Measurements from ENCODE around the gene OXGR1. TPM values are rescaled to one million over a fixed set of nuclear protein-coding genes. Genes with fewer than 3 reads are reported as not detected.

Gene OXGR1
- total RNA-seq (under 1 TPM in 4 of 6 donors, not detected in 2; 0.18 to 0.56 (median 0.31) TPM), polyA plus RNA-seq (1 to 10 TPM in 1 of 2 donors, under 1 TPM in 1; 0.61 to 2.3 TPM)

DNA sequence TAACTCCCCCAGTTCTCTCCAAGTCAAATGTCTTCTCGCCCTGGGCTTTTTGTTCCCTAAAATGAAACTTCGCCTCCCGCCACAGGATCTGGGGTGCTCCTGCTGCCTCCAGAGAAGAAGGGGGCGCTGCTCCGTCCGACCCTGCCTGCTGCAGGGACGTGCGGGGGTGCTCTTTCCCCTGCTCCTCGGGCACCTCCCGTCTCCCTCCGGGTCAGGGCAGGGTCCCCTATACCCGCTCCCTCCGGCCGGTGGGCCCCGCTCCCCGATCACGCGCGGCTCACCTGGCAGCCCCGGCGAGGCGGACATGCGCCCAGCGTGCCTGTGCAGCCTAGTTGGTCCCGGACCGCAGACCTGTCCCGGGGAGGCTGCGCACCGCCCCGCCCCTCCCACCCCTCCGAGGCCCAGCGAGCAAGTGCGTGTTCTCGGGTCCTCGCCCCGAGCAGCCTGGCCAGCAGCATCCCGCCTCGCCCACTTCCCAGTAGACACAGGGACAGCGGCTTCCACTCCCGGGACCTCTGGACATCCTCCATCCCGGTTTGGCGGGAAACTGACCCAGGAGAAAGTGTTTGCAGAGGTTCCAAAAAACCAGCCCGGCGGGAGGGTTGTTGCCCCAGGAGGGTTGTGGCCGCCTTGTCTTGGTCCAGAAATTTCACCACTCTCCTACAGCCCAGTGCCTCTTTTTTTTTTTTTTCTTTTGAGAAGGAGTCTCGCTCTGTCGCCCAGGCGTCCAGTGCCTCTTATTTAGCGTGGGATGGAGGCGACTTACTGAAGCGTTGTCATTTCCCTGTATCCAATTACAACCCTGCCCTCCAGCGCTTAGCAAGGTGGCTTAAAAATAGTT is at the start of gene OXGR1:
Gene OXGR1, minus strand, starts transcription at position 460 of the 841 bp plus-strand sequence. CDS start 6,717 bp downstream, outside the sequence.
- WGBS, 2 donors: 5 to 6% methylated on average over 51 to 52 of the region's 52 CpGs
- Histone ChIP-seq H3K36me3 (no peaks in the 10 kb centered on the region), H3K4me3 (peak within 1 kb of the TSS; percentile 11 to 47 (median 31)), H3K27me3 (peaks cover 0 to 15% (median 3%) of the 10 kb centered on the region in 4 donors), H3K9me3 (no peaks in the 10 kb centered on the region), H3K27ac (no peak within 1 kb of the TSS), H3K4me1 (no peaks in the 10 kb centered on the region)
- ATAC-seq: peak in 3 of 4 donors; percentile 64 to 69 (median 66)
- peak in 3 of 6 donors; percentile 19 to 71 (median 60) for DNase-seq
- FAIRE-seq: no peak
- intact Hi-C loops (cut with DNase I): no loop called here
- TF ChIP-seq CTCF (IDR thresholded peaks at IDR 0.05): no peak

- H3K27me3 ChIP-seq: no peaks in the 10 kb centered on the region
- no peaks in the 10 kb centered on the region for H3K36me3 ChIP-seq
- peak in 1 of 4 donors; percentile 32 for ATAC-seq
- WGBS, 2 donors: 33 to 42% methylated on average over 2 of the region's 2 CpGs
- no peak for DNase-seq
- H3K4me3 ChIP-seq: no peak overlapping the region
- no peak overlapping the region for H3K27ac ChIP-seq
- FAIRE-seq: no peak
- no peak for TF ChIP-seq CTCF (IDR thresholded peaks at IDR 0.05)
- no peaks in the 10 kb centered on the region for H3K4me1 ChIP-seq
- no peaks in the 10 kb centered on the region for H3K9me3 ChIP-seq
- intact Hi-C loops (cut with DNase I): no loop called here
Measured at GRCh38 chr13:97043302-97043701, 49.0 kb upstream of the OXGR1 start.

- Histone ChIP-seq H3K27me3 (no peaks in the 10 kb centered on the region), H3K4me3 (no peak overlapping the region), H3K9me3 (no peaks in the 10 kb centered on the region), H3K4me1 (no peaks in the 10 kb centered on the region), H3K36me3 (no peaks in the 10 kb centered on the region), H3K27ac (no peak overlapping the region)
- 25 to 29% methylated on average over 2 of the region's 2 CpGs for WGBS, 2 donors
- TF ChIP-seq CTCF (IDR thresholded peaks at IDR 0.05): no peak
- intact Hi-C loops (cut with DNase I): no loop called here
- DNase-seq (no peak), FAIRE-seq (no peak), ATAC-seq (peak in 3 of 4 donors; percentile 36 to 63 (median 46))
Measured at GRCh38 chr13:97030705-97031452, 36.6 kb upstream of the OXGR1 start.

DNA sequence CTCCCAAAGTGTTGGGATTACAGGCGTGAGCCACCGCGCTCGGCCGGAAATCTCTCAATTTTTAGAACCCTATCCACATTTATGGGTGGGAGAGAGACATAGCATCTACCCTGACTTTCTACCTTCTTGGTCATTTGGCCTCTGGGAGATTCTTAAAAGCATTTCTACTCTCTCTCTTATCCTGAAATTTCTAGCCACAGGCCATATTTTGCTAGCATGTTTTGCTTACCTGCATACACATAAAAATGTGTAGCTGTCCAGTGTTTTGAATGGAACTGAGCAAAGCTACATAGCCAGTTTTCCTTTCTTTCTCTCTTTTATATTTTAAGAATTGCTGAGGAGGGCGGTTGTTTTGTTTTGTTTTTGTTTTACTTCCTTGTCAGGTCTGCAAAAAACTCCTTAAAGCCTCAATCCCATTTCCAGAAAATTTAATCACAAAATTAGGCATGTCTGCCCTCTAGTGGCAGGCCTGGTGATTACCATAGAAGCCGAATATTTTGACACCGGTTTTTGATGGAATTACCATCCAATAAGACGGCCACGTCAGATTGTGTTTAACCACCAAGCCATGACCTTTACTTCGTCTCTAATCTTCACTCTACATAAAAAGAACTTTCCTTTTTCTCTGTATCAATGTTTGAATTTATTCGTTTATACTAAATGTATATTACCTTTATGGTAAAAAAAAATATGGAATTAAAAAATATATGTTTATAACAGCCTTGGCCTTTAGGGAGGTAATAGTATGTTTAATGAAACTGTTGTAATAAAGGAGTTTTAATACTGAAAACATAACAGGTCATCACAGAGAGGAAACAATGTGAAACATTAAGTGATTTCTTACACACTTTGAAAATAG is 34.4 kb upstream of the OXGR1 start:
- ATAC-seq: peak; percentile 71 to 87 (median 80)
- H3K4me3 ChIP-seq: no peak overlapping the region
- H3K27ac ChIP-seq: no peak overlapping the region
- intact Hi-C loops (cut with DNase I): no loop called here
- FAIRE-seq: peak; percentile 92
- no peaks in the 10 kb centered on the region for H3K27me3 ChIP-seq
- H3K4me1 ChIP-seq: no peaks in the 10 kb centered on the region
- H3K36me3 ChIP-seq: no peaks in the 10 kb centered on the region
- no peaks in the 10 kb centered on the region for H3K9me3 ChIP-seq
- 41 to 42% methylated on average over 12 of the region's 12 CpGs for WGBS, 2 donors
- DNase-seq: peak in 5 of 6 donors; percentile 23 to 75 (median 40)
- TF ChIP-seq CTCF (IDR thresholded peaks at IDR 0.05): peak; percentile 69 to 81 (median 78)
